NCI-H2196 treated with DMSO at 0.1 percent for 48 hours (cell line): Measurements from ENCODE around the gene TIMP1.

ENCODE experiments used
- DNase-seq: peaks from one replicate; lab custom pipeline; 2025; ENCODE audit not compliant: unreplicated experiment; lab: John Stamatoyannopoulos, UW

TIMP1 gene

DNA sequence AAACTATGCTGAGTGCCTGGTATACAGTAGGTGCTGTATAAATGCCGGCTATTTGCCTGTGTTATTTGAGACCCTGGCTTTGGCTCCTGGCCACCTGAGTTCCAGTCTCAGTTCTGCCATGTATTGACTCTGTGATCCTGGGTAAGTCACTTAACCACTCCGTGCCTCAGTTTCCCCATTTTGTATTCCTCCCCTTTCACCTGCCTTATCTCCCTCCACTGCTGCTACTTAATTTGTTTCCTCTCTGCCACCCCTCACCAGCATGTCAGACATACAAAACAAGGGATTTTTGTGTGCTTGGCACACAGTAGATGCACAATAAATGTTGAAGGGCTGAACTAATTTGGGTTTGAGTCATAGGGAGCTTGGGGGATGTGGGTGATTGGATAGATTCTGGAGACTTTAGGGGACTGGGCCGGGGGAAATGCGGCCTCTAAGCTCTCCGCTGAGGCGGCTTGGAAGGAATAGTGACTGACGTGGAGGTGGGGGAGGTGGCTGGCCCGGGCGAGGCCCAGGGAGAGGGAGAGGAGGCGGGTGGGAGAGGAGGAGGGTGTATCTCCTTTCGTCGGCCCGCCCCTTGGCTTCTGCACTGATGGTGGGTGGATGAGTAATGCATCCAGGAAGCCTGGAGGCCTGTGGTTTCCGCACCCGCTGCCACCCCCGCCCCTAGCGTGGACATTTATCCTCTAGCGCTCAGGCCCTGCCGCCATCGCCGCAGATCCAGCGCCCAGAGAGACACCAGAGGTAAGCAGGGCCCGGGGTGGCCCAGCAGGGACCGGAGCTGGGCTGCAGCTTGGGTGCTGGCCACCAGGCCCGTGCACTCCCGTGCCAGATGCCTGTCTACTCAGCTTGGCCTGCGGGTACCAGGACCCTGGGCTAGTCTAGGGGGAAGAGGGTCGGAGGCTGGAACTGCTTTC is at the start of gene TIMP1:
Gene TIMP1, plus strand, starts transcription at position 706 of the 917 bp plus-strand sequence. CDS start 980 bp downstream, outside the sequence.
- DNase-seq, result peak; percentile 41

DNA sequence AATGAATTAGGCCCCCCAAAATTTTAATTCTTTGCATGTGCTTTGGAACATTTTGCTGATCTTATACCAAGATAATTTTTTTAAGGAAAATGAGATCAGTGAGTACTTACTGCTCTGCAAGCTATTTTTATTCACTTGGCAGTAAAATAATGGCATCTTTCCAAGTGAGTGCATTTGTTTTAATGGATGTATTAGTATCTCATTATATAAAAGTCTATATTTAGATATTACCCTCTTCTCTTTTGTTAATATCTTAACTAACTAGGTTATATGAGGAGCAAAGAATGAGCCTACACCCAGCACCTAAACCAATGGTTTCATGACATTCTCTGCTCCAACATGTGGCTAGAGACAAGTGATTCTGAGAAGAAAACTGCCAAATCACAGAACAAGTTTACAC is 42.4 kb upstream of the TIMP1 start:
- DNase-seq, result no peak

DNA sequence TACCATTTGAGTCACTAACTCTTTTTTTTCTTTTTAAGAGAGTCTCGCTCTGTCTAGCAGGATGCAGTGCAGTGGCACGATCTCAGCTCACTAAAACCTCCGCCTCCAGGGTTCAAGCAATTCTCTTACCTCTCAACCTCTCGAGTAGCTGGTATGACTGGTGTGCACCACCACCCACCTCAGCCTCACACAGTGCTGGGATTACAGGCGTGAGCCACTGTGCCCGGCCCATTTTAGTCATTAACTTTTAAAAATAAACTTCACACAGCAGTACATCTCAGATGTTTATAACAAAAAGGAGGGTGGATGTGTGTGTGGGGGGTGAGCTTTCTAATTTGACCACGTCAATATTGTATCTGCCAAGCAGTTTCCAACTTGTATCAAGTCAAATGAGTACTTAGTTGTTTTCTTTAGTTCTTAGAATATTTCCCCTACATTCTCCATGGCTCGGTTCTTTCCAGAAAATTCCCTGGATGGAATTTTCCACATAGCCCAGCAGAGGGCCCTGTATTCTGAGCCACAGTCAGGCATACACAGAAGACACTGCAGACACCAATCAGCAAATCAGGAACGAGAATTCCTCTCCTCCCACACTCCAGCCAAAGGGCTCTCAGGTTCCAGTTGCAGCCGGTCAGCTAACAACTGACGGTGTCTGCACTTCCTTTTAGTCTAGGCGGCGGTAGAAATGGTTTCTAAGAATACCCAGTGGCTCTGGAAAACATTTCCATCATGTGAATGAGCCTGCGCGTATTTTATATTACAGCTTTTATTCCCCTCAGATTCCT is 41.3 kb upstream of the TIMP1 start:
- DNase-seq, result peak; percentile 67

DNA sequence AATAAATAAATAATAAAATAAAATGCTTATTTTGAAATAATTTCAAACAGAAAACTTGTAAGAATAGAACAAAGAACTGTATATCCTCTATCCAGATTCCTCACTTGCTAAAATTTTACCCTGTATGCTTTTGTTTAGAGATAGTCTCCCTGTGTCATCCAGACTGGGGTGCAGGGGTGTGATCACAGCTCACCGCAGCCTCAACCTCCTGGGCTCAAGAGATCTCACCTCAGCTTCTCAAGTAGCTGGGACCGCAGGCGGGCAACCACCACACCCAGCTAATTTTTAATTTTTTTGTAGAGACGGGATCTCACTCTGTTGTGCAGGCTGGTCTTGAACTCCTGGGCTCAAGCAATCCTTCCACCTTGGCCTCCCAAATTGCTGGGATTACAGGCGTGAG is 38.7 kb upstream of the TIMP1 start:
- DNase-seq, result no peak

DNA sequence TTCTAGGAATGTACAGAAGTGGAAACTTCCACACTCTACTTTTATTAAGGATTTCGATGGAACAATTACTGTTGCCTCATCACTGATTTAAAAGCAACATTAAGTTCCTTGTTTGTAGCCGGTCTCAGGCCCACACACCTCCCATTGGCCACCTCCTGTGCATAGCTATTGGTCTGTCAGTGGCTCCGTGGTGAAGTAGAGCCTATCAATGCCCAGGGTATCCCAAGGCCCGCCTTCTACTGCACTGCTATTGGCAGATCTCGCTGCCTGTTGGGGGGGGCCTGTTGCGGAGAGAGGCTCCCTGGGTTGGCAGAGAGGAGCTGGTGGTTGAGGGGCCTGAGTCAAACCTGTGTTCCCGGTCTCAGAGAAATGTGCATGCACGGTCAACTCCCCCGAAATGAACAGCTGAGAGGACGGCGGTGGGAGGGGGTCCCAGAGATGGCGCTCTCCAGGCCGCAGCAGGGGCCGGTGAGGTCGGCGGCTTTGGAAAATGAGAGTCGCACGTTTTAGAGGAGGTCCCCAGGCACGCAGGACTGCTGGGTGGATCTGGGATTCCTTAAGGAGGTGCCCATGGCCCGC is 26.1 kb upstream of the TIMP1 start:
- DNase-seq, result peak; percentile 75

DNA sequence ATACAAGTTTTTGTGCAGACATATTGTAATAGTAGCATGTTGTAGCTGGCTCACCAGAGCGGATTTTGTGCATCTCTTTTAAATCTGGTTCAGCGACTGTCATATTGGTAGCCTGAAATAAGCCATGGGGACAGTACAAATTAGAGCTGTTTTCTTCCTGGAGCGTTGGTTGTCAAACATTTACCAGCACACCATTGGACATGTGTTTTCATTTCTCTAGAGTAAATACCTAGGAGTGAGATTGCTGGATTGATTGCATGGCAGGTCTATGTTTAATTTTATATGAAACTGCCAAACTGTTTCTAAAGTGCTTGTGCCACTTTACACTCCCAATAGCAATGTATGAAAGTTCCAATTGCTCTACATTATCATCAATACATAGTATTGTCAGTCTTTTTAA is 23.8 kb upstream of the TIMP1 start:
- DNase-seq, result no peak

GRCh38 chrX:47560179-47560933 is 21.9 kb upstream of the TIMP1 start:
- DNase-seq, result no peak

DNA sequence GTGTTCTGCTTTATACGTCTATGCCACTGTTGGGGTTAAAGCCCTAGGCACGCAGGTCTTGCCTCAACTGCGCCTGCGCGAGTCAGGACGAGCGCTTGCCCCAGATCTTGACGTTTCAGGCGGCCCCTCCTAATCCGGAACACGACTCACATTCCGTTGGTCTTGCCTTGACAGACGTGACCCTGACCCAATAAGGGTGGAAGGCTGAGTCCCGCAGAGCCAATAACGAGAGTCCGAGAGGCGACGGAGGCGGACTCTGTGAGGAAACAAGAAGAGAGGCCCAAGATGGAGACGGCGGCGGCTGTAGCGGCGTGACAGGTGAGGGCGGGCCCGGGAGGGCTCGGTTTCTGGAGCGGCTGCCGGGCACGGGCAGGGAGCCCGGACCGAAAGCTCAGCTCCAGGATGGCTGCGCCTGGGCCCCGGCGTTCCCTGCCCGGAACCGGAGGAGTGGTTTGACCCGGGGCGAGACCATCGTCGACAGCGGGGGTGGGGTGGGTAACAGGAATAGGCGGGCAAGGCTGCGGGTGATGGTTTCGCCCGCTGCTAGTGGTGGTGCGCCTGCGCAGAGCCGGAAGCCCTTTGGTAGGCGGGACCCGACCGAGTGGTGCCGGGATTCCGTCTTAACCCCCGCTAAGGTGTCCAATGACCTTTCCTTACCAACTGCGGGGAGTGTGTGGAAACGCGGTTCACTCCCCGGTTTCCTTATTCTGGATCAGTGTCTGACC is 21.1 kb upstream of the TIMP1 start, which contains the start of gene ARAF:
Gene ARAF, plus strand, starts transcription at position 272 of the 725 bp plus-strand sequence. CDS start 1,763 bp downstream, outside the sequence.
- DNase-seq, result peak; percentile 88

DNA sequence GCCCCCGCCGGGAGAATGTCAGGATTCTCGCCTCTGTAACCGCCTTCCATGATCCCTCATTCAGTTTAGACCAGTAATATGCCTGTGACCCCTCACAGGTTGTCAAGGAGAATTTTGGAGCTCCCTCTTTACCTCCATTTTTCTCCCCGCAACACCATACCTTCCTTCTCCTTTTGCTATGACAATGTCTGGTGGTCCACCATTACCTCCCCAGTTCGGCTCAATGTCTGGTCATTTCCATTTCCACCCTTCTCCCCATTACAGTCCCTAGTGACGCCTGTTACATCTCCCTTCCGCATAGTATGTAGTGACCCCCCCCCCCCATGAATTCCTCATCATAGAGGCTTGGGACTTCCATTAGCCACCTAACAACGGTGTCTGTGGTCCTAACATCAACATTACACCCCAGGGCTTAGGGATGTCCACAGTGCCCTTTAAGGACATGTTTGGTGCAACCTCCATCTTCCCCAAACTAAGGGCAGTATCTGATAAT is 20.5 kb upstream of the TIMP1 start:
- DNase-seq, result no peak

GRCh38 chrX:47562615-47563243 is 19.5 kb upstream of the TIMP1 start:
- DNase-seq, result no peak

- DNase-seq, result no peak
These were observed 18.4 kb upstream of the TIMP1 start for GRCh38 chrX:47563801-47564315.

- no peak for DNase-seq
These were observed 17.7 kb upstream of the TIMP1 start for GRCh38 chrX:47564438-47565085.

DNA sequence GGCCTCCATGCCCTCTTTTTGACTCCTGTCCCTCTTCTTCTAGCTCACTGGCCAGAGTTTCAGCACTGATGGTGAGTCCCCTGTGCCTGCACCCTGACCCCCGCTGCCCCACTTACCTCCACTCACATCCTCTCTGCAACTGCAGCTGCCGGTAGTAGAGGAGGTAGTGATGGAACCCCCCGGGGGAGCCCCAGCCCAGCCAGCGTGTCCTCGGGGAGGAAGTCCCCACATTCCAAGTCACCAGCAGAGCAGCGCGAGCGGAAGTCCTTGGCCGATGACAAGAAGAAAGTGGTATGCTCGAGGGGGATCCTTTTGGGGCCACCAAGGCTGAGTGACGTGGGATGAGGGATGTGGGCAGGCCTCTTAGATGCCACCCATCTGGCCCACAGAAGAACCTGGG is 15.4 kb upstream of the TIMP1 start:
- no peak for DNase-seq

DNA sequence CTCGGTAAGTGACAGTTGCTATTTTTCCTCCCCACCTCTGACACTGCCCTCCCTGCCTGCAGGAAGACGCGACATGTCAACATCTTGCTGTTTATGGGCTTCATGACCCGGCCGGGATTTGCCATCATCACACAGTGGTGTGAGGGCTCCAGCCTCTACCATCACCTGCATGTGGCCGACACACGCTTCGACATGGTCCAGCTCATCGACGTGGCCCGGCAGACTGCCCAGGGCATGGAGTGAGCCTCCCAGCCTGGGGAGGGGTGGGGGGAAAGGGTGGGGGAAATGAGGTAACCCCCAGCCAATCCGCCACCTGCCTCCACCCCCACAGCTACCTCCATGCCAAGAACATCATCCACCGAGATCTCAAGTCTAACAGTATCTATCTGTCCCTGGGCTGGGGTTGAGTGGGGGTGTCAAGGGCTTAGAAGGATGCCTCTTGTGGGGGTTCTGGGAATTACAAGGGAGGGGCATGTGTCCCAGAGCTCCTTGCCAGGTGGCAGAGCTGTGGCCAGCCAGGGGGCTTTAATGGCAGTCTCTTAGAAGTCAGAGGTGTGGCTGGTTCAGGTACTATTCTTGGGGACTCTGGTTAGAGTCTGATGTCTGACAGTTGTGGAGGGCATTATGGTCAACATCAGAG is 13.5 kb upstream of the TIMP1 start:
- DNase-seq, result no peak

- no peak for DNase-seq
These were observed 11.4 kb upstream of the TIMP1 start for GRCh38 chrX:47570794-47571193.

- no peak for DNase-seq
These were observed 11.0 kb upstream of the TIMP1 start for GRCh38 chrX:47571215-47571614.

- DNase-seq, result no peak
These were observed 10.3 kb upstream of the TIMP1 start for GRCh38 chrX:47571896-47572295.

GRCh38 chrX:47572773-47573340 is 9.4 kb upstream of the TIMP1 start:
- DNase-seq, result no peak
